ENCODE data around the gene TOP3B.

Gene TOP3B

DNA sequence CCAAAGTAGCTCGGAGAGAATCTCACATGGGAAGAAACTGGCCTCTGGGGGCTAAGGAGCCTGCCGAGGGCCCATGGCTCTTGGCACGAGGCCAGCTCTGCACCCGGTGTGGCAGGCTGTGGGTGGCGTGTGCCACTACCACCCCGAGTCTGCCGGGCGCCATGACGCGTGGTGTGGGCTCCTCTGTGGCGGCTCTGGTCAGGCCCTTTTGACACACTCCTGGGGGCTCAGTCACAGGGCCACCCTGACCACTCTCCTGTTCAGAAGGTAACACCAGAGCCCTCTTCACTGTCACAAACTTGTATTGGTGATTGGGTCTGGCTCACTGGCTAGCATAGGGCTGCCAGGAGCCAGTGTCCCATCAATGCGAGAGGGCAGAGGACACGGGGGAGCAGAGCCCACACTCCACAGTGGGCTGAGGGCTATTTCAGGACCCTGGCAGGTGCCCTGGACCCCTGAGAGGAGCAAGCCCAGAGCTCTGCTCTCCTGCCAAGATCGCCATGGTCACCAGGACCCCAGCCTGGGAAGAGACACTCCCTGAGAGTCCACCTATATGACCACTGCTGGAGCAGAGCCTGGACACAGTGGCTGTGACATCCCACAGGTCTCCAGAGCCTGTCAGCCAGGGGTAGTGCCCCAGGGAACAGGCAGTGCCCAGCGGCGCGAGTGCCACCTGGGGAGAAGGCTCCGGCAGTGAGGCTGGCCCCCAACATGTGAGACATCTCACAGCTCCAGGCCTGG lies 21.3 kb downstream of the TOP3B start:
- no peak for DNase-seq

- no peak for DNase-seq
Observed at GRCh38 chr22:21960200-21961126, 22.1 kb downstream of the TOP3B start.

- no peak for DNase-seq
Observed at GRCh38 chr22:21959274-21960074, 23.1 kb downstream of the TOP3B start.

DNA sequence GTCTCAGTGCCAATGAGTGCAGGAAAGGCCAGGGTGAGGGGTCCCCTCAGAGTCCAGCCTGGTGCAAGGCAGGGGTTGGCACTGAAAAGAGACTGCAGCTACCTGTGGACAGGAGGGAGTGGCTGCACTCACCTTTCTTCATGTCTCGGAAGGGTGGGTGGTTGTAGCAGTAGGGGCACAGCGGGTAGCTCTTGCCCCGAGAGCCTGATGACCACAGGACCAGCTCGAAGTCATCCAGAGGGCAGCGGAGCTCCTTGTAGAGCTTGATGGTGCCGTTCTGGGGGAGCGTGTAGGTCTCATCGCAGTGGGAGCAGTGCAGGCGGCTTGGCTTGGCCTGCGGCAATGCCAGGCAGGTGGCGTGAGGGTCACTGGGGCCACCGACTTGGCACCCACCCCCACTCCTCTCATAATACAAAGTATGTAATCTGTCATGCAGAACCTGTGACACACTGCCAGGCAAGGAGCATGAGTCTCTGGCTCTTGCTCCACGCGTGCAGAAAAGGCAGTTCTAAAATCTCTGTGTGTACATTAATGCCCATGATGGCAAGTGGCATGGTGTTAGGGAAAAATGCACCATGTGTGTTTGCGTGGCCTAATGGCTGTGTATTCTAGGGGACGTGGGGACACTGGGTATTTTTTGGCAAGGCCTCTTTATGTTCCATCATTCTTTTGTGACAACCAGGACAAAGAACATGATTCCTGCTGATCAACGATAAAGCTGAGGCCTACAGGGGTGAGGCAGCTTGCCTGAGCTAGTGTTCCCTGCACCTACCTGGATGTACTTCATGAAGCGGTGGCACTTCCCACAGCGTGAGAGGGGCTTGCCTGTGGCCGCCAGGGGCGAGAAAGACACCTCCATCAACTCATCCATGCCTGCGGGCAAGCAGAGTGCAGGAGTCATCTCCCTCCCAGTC lies 24.0 kb downstream of the TOP3B start:
- no peak for DNase-seq

- DNase-seq = no peak
Observed at GRCh38 chr22:21952586-21953571, 29.7 kb downstream of the TOP3B start, which contains the start of gene PPM1F. PPM1F (minus strand) TSS chr22:21952848; CDS start chr22:21946048, 6,800 bp downstream.

DNA sequence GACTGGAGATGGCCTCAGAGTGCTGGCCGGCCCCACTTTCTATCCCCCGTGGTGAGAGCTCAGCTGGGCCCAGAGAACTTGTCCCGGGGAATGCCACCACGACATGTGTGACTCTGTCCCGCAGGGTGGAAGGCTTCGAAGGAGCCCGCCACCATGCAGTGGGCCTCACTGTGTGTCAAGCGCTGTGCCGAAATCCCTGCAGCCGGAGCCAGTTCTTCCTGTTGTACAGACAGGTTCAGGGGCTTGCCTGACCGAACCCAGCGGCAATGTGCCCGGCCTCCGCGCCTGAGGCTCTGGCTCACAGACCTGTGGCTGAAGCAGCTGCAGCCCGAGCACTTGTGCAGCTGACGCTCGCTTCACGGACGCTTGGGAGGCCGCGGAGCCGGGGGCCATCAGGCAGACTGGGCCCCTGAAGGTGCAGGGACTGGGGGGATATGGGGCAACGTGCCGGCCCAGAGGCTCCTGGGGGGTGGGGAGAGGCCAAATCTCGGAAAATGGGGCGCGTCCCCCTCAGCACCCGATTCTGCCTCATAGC lies 30.6 kb downstream of the TOP3B start:
- no peak for DNase-seq

GRCh38 chr22:21951062-21951461 lies 31.5 kb downstream of the TOP3B start:
- DNase-seq = no peak

- DNase-seq = no peak
Observed at GRCh38 chr22:21949948-21950347, 32.6 kb downstream of the TOP3B start.

DNA sequence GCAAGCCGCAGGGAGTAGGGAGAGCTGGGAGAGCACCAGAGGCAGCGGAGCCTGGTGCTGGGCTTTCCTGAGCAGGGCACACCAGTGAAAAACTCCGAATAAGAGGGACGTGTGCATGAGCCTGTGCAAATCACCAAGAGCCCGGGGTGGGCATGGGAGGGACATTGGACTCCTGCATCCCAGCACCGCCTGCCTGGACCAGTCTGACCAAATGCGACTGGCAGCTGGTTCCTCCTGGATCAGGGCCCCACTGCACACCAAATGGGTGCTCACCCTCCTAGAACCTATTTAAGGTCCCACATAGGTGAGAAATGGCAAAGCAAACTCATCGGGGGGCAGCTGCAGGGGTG lies 33.0 kb downstream of the TOP3B start:
- DNase-seq = no peak

GRCh38 chr22:21948824-21949568 lies 33.6 kb downstream of the TOP3B start:
- no peak for DNase-seq

GRCh38 chr22:21948390-21948789 lies 34.2 kb downstream of the TOP3B start:
- no peak for DNase-seq

- DNase-seq = no peak
Observed at GRCh38 chr22:21947040-21948014, 35.3 kb downstream of the TOP3B start.

DNA sequence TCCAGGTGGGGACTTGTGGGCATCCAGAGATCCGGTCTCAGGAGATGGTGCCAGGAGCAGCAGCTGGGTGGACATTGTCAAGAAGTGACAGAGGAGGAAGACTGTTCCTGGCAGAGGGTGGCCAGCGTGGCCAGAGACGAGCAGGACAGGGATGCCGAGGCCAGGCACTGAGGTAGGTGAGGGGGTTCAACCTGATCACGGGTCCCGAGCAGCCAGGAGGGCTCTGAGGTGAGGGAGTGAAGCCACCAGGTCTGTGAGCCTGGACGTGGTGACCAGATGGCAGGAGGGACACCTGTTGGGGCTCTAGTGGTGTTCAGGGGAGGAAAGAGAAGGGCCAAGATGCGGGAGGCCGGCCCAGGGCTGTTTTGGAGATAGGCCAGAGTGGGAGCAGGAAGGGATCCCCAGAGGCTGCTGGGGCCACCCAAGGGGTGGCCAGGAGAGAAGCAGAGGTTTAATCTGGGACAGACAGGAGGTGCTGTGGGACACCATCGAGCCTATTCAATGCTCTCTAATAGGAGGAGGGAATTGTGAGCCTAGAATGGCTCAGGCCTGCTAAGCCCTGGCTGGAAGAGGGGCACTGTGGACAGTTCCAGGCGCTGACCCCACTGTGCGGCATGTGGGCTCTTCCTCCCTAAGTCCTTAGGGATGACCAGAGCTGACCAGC lies 36.2 kb downstream of the TOP3B start:
- DNase-seq = no peak

DNA sequence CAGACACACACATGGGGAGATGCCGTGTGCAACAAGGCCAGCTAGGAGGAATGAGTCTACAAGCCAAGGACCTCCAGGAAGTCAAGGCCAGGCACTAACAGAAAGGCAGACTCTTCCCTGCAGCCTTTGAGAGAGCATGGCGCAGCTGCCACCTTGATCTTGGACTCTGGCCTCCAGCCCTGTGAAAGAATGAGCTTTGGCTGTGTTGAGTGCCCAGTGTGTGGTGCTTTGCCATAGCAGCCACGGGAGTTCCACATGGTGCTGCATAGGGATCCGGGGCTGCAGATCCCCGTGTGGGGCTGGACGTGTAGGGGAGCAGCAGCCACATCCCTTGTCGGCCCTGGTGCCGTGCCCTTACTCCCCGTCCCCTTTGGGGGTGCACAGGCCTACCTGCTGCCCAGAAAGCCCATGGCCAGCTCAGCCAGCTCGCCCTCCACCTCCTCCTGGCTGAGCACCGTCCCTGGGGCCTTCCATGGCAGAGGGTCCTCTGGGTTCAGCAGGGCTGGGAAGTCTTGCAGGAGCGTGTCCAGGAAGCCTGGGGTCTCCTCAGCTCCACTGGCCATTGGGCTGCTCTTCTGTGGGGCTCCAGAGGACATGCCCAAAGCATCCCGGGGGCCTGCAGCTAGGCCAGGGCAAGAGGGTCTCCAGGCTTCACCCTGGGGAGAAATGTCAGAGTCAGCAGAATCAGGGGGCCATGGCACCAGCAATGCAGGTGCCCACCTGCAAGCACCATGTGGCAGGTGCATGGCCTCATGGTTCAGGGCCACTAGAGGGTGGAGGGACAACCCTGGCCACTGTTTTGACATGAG lies 36.9 kb downstream of the TOP3B start:
- no peak for DNase-seq

DNA sequence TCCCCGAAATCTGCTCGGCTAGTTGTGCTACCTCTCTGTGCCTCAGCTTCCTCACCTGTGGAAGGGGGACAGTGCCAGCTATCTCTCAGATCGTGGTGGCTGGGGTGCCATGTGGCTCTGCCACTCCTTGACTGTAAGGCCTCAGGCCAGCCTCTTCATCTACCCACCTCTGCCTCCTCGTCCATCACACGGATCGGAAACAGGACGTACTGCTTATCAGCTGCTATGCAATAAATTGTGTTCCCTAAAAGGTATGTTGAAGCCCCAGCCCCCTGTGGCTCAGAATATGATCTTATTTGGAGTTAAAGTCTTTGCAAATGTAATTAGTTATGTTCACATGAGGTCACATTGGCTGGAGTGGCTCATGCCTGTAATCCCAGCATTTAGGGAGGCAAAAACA lies 37.7 kb downstream of the TOP3B start:
- DNase-seq = no peak

DNA sequence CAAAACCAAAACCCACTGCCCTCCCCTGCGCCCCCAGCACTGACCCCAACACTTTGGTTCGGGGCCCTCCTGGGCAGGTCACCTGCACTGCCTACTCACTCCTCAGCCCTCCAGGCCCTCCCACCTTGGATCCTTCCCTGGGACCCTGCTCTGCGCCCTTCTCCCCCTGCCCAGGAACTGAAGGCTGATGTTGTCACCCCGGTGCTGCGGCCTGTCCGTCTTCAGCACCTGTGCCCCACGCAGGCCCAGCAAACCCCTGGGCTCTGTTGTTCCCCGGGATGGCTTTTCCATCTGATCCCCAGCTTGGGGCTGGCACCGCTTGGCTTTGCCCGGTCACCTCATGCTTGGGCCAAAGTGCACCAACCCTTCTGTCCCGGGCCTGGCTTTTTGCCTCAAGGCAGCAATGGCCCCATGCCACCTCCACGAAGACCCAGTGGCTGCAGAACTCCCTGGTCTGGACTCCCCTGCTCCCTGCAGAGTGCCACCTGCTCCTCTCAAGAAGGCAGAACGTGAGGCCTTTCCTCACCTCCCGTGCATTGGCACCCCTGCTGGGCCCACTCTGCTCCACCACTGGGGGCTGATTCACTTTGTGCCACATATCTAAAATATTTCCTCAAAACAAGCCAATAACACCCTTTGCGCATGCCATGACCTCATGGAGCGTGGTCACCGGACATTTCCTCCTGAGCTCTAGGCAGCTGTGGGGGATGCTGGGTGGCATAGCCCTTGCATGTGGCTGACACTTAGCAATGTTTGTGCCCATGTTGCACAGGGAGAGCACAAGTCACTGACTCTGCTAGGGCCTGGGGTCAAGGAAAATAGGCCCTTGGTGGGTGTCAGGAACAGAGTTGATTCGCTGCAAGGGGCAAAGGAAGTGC lies 38.8 kb downstream of the TOP3B start:
- DNase-seq = no peak

All from NCI-H524 treated with DMSO at 0.1 percent for 48 hours (cell line).